WTC11 (cell line): ENCODE results near the gene TEP1. TPM values are rescaled to one million over a fixed set of nuclear protein-coding genes. Genes with fewer than 3 reads are reported as not detected.
A peak's percentile ranks its signal among the peaks of the same experiment; 100 is the strongest.

Experiments used
- ATAC-seq: fragments of 200-7000 bp; cut with Tn5 transposase; 2 replicates; pipeline ENCODE4 v1.10.0; 2021; ENCODE audit warnings: mild to moderate bottlenecking, moderate library complexity
- CTCF ChIA-PET: fragments of 300-600 bp; sonication (Branson Sonifier 250); formaldehyde crosslinking; loops from one replicate; lab custom pipeline; 2021; ENCODE audit warnings: antibody characterized with exemption; lab: Charles Lee
- POLR2A ChIA-PET: fragments of 350-600 bp; sonication (Branson Sonifier 250); formaldehyde crosslinking; loops from one replicate; lab custom pipeline; 2021; ENCODE audit warnings: antibody characterized with exemption; lab: Charles Lee
- DNase-seq: peaks from one replicate; pipeline ENCODE4 v3.0.0; 2021; ENCODE audit warnings: low spot score
- H3K27ac Mint-ChIP-seq: 2 replicates; pipeline ENCODE4 v1.8.0; 2021; ENCODE audit warnings: mixed read lengths
- H3K27me3 Mint-ChIP-seq: 2 replicates; pipeline ENCODE4 v1.8.0; 2021; ENCODE audit warnings: low read depth, mild to moderate bottlenecking, moderate library complexity, mixed read lengths
- H3K36me3 Mint-ChIP-seq: 2 replicates; pipeline ENCODE4 v1.8.0; 2021; ENCODE audit warnings: mixed read lengths
- H3K4me1 Mint-ChIP-seq: 2 replicates; pipeline ENCODE4 v1.8.0; 2022; ENCODE audit warnings: mixed read lengths
- H3K4me3 Mint-ChIP-seq: 2 replicates; pipeline ENCODE4 v1.8.0; 2021; ENCODE audit warnings: mild to moderate bottlenecking, moderate library complexity, mixed read lengths
- H3K9me3 Mint-ChIP-seq: 2 replicates; pipeline ENCODE4 v1.8.0; 2021; ENCODE audit warnings: mixed read lengths
- EMX1 ChIP-seq: fragments of 250-450 bp; sonication (Bioruptor Pico); IDR thresholded peaks from 2 replicates; pipeline ENCODE4 v1.8.0; 2021; ENCODE audit warnings: mild to moderate bottlenecking
- HMGA2 ChIP-seq: fragments of 250-450 bp; sonication (Bioruptor Pico); IDR thresholded peaks from 2 replicates; pipeline ENCODE4 v1.4.0; 2021; ENCODE audit warnings: mild to moderate bottlenecking, moderate library complexity
- NFATC4 ChIP-seq: fragments of 250-450 bp; sonication (Bioruptor Pico); IDR thresholded peaks from 2 replicates; pipeline ENCODE4 v1.9.0; 2021; ENCODE audit warnings: mild to moderate bottlenecking
- OVOL2 ChIP-seq: fragments of 250-450 bp; sonication (Bioruptor Pico); IDR thresholded peaks from 2 replicates; pipeline ENCODE4 v1.9.0; 2021; ENCODE audit warnings: mild to moderate bottlenecking, borderline replicate concordance
- SMAD4 ChIP-seq: sonication (generic); formaldehyde crosslinking; IDR thresholded peaks from 2 replicates; pipeline ENCODE4 v1.8.0; 2022; ENCODE audit warnings: mild to moderate bottlenecking, missing genetic modification reagents
- TEAD4 ChIP-seq: sonication (generic); formaldehyde crosslinking; IDR thresholded peaks from 2 replicates; pipeline ENCODE4 v1.8.0; 2022; ENCODE audit warnings: mild to moderate bottlenecking, missing genetic modification reagents
- TP53 ChIP-seq: sonication (generic); formaldehyde crosslinking; IDR thresholded peaks from 2 replicates; pipeline ENCODE4 v1.8.1; 2023; ENCODE audit warnings: mild to moderate bottlenecking, missing genetic modification reagents
- ZBTB21 ChIP-seq: sonication (generic); formaldehyde crosslinking; IDR thresholded peaks from 2 replicates; pipeline ENCODE4 v1.8.1; 2023; ENCODE audit warnings: mild to moderate bottlenecking, missing genetic modification reagents, borderline replicate concordance
- ZNF671 ChIP-seq: fragments of 250-450 bp; sonication (Bioruptor Pico); IDR thresholded peaks from 2 replicates; pipeline ENCODE4 v1.8.0; 2021; ENCODE audit warnings: mild to moderate bottlenecking
- total RNA-seq: library from RNA; stranded (reverse); gene quantifications from 3 replicates; pipeline ENCODE4 v1.2.3, GENCODE V29; 2021
- TF ChIP-seq, protein P1 (sequence below): fragments of 250-450 bp; sonication (Bioruptor Pico); IDR thresholded peaks from 2 replicates; pipeline ENCODE4 v1.8.0; 2021; ENCODE audit warnings: mild to moderate bottlenecking
- TF ChIP-seq, protein P2 (sequence below): sonication (generic); formaldehyde crosslinking; IDR thresholded peaks from 2 replicates; pipeline ENCODE4 v1.8.0; 2023; ENCODE audit warnings: missing genetic modification reagents
- TF ChIP-seq, protein P3 (sequence below): fragments of 250-450 bp; sonication (Bioruptor Pico); IDR thresholded peaks from 2 replicates; pipeline ENCODE4 v1.9.0; 2021; ENCODE audit warnings: mild to moderate bottlenecking
- TF ChIP-seq, protein P4 (sequence below): sonication (generic); formaldehyde crosslinking; IDR thresholded peaks from 2 replicates; pipeline ENCODE4 v1.8.0; 2022; ENCODE audit warnings: mild to moderate bottlenecking, missing genetic modification reagents
- TF ChIP-seq, protein P5 (sequence below): fragments of 250-450 bp; sonication (Bioruptor Pico); conservative IDR thresholded peaks from 2 replicates; pipeline ENCODE4 v1.9.0; 2021; ENCODE audit warnings: mild to moderate bottlenecking
- TF ChIP-seq, protein P6 (sequence below): sonication (generic); formaldehyde crosslinking; IDR thresholded peaks from 2 replicates; pipeline ENCODE4 v1.8.0; 2023; ENCODE audit warnings: mild to moderate bottlenecking, missing genetic modification reagents
- TF ChIP-seq, protein P7 (sequence below): sonication (generic); formaldehyde crosslinking; IDR thresholded peaks from 2 replicates; pipeline ENCODE4 v1.8.1; 2022; ENCODE audit warnings: low read depth, missing genetic modification reagents, borderline replicate concordance

The TEP1 gene
- total RNA-seq, 1 experiment from 2014 or later, result 16.0 TPM

DNA sequence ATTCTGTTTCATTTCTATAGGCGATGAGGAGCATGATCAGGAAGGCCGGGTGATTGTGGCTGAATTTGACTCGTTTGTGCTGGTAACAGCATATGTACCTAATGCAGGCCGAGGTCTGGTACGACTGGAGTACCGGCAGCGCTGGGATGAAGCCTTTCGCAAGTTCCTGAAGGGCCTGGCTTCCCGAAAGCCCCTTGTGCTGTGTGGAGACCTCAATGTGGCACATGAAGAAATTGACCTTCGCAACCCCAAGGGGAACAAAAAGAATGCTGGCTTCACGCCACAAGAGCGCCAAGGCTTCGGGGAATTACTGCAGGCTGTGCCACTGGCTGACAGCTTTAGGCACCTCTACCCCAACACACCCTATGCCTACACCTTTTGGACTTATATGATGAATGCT is 43.7 kb upstream of the TEP1 start (continued):
- TF ChIP-seq, protein P1, sequence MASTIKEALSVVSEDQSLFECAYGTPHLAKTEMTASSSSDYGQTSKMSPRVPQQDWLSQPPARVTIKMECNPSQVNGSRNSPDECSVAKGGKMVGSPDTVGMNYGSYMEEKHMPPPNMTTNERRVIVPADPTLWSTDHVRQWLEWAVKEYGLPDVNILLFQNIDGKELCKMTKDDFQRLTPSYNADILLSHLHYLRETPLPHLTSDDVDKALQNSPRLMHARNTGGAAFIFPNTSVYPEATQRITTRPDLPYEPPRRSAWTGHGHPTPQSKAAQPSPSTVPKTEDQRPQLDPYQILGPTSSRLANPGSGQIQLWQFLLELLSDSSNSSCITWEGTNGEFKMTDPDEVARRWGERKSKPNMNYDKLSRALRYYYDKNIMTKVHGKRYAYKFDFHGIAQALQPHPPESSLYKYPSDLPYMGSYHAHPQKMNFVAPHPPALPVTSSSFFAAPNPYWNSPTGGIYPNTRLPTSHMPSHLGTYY (CRISPR knock-in tag), result 0 out of 2 replicates have a peak, but pooled peaks have one; percentile 15
- TF ChIP-seq, protein P2, sequence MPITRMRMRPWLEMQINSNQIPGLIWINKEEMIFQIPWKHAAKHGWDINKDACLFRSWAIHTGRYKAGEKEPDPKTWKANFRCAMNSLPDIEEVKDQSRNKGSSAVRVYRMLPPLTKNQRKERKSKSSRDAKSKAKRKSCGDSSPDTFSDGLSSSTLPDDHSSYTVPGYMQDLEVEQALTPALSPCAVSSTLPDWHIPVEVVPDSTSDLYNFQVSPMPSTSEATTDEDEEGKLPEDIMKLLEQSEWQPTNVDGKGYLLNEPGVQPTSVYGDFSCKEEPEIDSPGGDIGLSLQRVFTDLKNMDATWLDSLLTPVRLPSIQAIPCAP, result no peak
- TF ChIP-seq OVOL2, result no peak

DNA sequence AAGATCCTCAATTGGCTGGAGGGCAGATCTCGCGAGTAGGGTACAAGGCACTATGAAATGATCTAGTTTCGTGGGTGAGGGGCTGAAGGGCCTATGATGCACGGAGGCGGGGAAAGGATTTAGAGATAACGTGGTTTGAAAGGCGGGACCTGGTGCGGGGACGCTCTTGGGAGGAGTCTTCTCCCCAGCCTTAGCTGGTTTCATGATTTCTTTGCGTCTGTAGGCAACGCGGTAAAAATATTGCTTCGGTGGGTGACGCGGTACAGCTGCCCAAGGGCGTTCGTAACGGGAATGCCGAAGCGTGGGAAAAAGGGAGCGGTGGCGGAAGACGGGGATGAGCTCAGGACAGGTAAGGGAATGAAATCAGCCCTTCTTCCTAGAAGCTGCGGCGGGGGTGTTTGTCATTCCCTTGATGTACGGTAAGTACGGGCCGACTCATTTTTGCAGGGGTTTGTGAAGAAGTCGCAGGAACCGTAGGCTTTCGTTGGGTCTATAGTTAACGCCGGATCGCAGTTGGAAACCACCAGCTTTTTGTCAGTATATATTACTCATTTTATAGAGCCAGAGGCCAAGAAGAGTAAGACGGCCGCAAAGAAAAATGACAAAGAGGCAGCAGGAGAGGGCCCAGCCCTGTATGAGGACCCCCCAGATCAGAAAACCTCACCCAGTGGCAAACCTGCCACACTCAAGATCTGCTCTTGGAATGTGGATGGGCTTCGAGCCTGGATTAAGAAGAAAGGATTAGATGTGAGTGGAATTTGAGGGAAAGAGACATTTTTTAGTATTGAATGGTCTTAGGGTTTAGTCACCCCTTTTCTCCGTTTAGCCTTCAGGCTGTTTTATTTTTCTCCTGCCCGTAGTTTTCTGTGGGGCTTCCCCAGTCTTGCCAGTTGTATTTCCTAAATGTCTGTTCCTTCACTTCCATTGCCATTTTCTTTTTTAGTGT is 42.3 kb upstream of the TEP1 start:
- DNase-seq (peak; percentile 29), ATAC-seq (peak; percentile 38)
- Mint-ChIP-seq H3K4me1 (peaks cover 12% of the 10 kb centered on the region), H3K4me3 (no peak overlapping the region), H3K9me3 (no peaks in the 10 kb centered on the region), H3K27me3 (no peaks in the 10 kb centered on the region), H3K27ac (no peak overlapping the region), H3K36me3 (peaks cover 41% of the 10 kb centered on the region)
- POLR2A ChIA-PET, result interaction anchor here (1.0 to 2.9 kb wide), 6 partner anchors 11 to 228 kb away, joined by 3 to 20 read pairs (median 8); partner anchors contain the start of genes PARP2 and PNP
- peak; percentile 35; the same call in 1 of the 2 replicates for TF ChIP-seq ZNF671 (CRISPR knock-in tag)
- no peak for TF ChIP-seq TP53 (CRISPR knock-in tag)
- TF ChIP-seq NFATC4 (CRISPR knock-in tag), result peak; percentile 61; the same call in 1 of the 2 replicates
- TF ChIP-seq, protein P3, sequence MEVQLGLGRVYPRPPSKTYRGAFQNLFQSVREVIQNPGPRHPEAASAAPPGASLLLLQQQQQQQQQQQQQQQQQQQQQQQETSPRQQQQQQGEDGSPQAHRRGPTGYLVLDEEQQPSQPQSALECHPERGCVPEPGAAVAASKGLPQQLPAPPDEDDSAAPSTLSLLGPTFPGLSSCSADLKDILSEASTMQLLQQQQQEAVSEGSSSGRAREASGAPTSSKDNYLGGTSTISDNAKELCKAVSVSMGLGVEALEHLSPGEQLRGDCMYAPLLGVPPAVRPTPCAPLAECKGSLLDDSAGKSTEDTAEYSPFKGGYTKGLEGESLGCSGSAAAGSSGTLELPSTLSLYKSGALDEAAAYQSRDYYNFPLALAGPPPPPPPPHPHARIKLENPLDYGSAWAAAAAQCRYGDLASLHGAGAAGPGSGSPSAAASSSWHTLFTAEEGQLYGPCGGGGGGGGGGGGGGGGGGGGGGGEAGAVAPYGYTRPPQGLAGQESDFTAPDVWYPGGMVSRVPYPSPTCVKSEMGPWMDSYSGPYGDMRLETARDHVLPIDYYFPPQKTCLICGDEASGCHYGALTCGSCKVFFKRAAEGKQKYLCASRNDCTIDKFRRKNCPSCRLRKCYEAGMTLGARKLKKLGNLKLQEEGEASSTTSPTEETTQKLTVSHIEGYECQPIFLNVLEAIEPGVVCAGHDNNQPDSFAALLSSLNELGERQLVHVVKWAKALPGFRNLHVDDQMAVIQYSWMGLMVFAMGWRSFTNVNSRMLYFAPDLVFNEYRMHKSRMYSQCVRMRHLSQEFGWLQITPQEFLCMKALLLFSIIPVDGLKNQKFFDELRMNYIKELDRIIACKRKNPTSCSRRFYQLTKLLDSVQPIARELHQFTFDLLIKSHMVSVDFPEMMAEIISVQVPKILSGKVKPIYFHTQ (CRISPR knock-in tag), result peak; percentile 82; the same call in 1 of the 2 replicates
- TF ChIP-seq SMAD4 (CRISPR knock-in tag), result no peak
- TF ChIP-seq, protein P4, sequence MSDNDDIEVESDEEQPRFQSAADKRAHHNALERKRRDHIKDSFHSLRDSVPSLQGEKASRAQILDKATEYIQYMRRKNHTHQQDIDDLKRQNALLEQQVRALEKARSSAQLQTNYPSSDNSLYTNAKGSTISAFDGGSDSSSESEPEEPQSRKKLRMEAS (CRISPR knock-in tag), result 0 out of 2 replicates have a peak, but pooled peaks have one; percentile 76
- TF ChIP-seq EMX1, result peak; percentile 61; the same call in 1 of the 2 replicates
- TF ChIP-seq, protein P5, sequence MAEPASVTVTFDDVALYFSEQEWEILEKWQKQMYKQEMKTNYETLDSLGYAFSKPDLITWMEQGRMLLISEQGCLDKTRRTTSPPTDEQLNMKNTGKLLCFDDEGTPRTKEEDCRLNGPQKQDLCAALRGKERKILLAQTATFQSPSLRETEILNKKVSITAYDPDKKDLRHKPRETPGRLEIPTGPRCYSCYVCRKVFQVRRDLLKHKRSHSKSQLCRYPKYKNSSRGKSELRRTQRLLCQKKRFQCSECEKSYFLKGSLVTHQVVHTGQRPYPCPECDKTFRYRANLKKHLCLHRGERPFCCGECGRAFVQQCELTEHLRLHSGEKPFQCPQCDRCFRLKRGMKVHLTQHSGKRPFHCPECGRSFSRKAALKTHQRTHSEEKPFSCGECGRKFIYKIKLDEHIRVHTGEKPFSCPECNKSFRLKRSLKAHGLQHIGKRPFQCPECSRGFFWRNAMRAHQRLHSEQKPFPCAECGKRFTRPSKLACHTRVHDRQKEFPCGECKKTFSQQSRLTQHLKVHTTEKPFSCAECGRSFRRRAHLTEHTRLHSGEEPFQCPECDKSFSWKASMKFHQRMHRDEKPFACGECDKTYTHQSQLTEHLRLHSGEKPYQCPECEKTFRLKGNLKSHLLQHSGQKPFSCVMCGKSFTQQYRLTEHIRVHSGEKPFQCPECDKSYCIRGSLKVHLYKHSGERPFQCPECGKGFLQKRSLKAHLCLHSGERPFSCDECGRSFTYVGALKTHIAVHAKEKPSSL, result no peak
- CTCF ChIA-PET, result interaction anchor here (1.2 to 2.9 kb wide), 7 partner anchors 38 to 157 kb away, joined by 4 to 10 read pairs (median 5); partner anchors contain the start of genes PARP2 and TEP1

DNA sequence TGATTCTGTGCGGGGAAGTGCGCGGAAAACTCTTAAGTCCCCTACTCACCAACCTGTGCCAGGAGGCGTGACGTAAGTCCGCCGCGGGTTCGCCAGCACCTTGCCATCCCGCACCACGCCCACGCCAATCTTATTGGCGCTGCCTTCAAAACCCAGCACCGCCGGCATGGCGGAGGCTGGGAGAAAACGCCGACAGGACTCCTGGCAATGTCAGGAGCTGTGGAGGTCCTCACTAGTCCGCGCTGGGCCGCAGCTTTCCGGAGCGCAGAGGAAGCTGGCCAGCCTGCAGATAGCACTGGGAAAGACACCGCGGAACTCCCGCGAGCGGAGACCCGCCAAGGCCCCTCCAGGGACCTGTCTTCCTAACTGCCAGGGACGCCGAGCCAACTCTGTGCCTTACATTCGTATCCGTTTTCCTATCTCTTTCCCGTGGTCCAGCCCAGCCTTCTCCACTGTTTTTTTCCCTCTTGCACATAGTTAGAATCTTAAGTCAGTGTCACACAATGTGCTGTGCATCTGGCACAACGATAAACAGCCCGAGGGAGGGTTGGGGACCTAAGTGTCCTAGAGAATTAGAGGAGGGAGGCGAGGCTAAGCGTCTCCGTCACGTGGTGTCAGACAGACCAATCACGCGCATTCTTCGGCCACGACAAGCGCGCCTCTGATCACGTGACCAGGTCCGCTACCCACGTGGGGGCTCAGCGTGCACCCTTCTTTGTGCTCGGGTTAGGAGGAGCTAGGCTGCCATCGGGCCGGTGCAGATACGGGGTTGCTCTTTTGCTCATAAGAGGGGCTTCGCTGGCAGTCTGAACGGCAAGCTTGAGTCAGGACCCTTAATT is 41.4 kb upstream of the TEP1 start, which contains the start of the genes APEX1 and OSGEP:
APEX1 (plus strand) TSS at position 711 of the 839 bp plus-strand sequence. CDS start 420 bp downstream, outside the sequence.
OSGEP (minus strand) TSS at position 297 of the 839 bp plus-strand sequence; CDS start at position 168, 129 bp downstream.
- Mint-ChIP-seq H3K4me1 (peaks cover 3% of the 10 kb centered on the region; the same call in 1 of the 2 replicates), H3K27me3 (no peaks in the 10 kb centered on the region), H3K27ac (no peak within 1 kb of the TSS), H3K4me3 (no peak within 1 kb of the TSS), H3K36me3 (peaks cover 38% of the 10 kb centered on the region), H3K9me3 (no peaks in the 10 kb centered on the region)
- ChIA-PET CTCF (interaction anchor here (1.2 to 2.9 kb wide), 7 partner anchors 37 to 158 kb away, joined by 4 to 10 read pairs (median 5); partner anchors contain the start of genes PARP2 and TEP1), POLR2A (interaction anchor here (0.9 to 2.9 kb wide), 7 partner anchors 10 to 229 kb away, joined by 3 to 20 read pairs (median 8); partner anchors contain the start of genes PARP2, PNP and TEP1)
- DNase-seq (peak; percentile 97), ATAC-seq (peak; percentile 82)
- TF ChIP-seq HMGA2, result no peak
- TF ChIP-seq ZBTB21, result no peak
- TF ChIP-seq, protein P6, sequence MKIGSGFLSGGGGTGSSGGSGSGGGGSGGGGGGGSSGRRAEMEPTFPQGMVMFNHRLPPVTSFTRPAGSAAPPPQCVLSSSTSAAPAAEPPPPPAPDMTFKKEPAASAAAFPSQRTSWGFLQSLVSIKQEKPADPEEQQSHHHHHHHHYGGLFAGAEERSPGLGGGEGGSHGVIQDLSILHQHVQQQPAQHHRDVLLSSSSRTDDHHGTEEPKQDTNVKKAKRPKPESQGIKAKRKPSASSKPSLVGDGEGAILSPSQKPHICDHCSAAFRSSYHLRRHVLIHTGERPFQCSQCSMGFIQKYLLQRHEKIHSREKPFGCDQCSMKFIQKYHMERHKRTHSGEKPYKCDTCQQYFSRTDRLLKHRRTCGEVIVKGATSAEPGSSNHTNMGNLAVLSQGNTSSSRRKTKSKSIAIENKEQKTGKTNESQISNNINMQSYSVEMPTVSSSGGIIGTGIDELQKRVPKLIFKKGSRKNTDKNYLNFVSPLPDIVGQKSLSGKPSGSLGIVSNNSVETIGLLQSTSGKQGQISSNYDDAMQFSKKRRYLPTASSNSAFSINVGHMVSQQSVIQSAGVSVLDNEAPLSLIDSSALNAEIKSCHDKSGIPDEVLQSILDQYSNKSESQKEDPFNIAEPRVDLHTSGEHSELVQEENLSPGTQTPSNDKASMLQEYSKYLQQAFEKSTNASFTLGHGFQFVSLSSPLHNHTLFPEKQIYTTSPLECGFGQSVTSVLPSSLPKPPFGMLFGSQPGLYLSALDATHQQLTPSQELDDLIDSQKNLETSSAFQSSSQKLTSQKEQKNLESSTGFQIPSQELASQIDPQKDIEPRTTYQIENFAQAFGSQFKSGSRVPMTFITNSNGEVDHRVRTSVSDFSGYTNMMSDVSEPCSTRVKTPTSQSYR, result no peak
- no peak for TF ChIP-seq ZNF671 (CRISPR knock-in tag)
- TF ChIP-seq OVOL2, result no peak
- TF ChIP-seq, protein P7, sequence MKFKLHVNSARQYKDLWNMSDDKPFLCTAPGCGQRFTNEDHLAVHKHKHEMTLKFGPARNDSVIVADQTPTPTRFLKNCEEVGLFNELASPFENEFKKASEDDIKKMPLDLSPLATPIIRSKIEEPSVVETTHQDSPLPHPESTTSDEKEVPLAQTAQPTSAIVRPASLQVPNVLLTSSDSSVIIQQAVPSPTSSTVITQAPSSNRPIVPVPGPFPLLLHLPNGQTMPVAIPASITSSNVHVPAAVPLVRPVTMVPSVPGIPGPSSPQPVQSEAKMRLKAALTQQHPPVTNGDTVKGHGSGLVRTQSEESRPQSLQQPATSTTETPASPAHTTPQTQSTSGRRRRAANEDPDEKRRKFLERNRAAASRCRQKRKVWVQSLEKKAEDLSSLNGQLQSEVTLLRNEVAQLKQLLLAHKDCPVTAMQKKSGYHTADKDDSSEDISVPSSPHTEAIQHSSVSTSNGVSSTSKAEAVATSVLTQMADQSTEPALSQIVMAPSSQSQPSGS (CRISPR knock-in tag), result no peak
- TF ChIP-seq TEAD4, result peak; percentile 40; the same call in 1 of the 2 replicates
- TF ChIP-seq NFATC4 (CRISPR knock-in tag), result no peak
- no peak for TF ChIP-seq EMX1
